Activated T-helper 1 cell treated with anti-CD3 and anti-CD28 coated beads, Interleukin-12 subunit alpha, Interleukin-12 subunit beta, Interleukin-2, Interleukin-4 antibody, amounts not matched to agents 30 ng/mL and 10 ng/mL and 1 ng/mL, durations not matched to agents 14 hours and 24 hours and 36 hours (primary cell): ENCODE measurements around the gene DOCK9. TPM values are rescaled to one million over a fixed set of nuclear protein-coding genes. Genes with fewer than 3 reads are reported as not detected.

Experiments
- DNase-seq: peaks from one replicate; pipeline ENCODE4 v3.0.0; 2021; ENCODE audit warnings: low spot score
- H3K27ac Mint-ChIP-seq: one replicate; pipeline ENCODE4 v1.8.0; 2021; ENCODE audit warnings: mild to moderate bottlenecking, mixed read lengths
- H3K27me3 Mint-ChIP-seq: one replicate; pipeline ENCODE4 v1.8.0; 2022; ENCODE audit warnings: mild to moderate bottlenecking, moderate library complexity, mixed read lengths; ENCODE audit not compliant: insufficient read depth
- H3K36me3 Mint-ChIP-seq: one replicate; pipeline ENCODE4 v1.8.0; 2021; ENCODE audit warnings: low read depth, mixed read lengths
- H3K4me1 Mint-ChIP-seq: one replicate; pipeline ENCODE4 v1.8.0; 2021; ENCODE audit warnings: low read depth, mixed read lengths
- H3K4me3 Mint-ChIP-seq: one replicate; pipeline ENCODE4 v1.8.0; 2021; ENCODE audit warnings: mild to moderate bottlenecking, moderate library complexity, mixed read lengths
- H3K9me3 Mint-ChIP-seq: one replicate; pipeline ENCODE4 v1.8.0; 2021; ENCODE audit warnings: mixed read lengths
- intact Hi-C: fragments of 100-400 bp; cut with micrococcal nuclease; formaldehyde crosslinking; loops from one replicate; pipeline ENCODE4 v1.15.1; 2024
- total RNA-seq: library from RNA; stranded (reverse); gene quantifications from 2 replicates; pipeline ENCODE4 v1.2.3, GENCODE V29; 2022

The DOCK9 gene
- total RNA-seq, result 36.0 and 38.7 TPM in 2 replicates

GRCh38 chr13:98977568-98978265 is at the start of gene DOCK9:
DOCK9 (minus strand) TSS chr13:98978064; CDS start chr13:98977909, 155 bp downstream.
- Mint-ChIP-seq H3K27ac (no peak within 1 kb of the TSS), H3K4me3 (no peak within 1 kb of the TSS), H3K27me3 (no peaks in the 10 kb centered on the region), H3K36me3 (peaks cover 2% of the 10 kb centered on the region), H3K9me3 (no peaks in the 10 kb centered on the region), H3K4me1 (peaks cover 47% of the 10 kb centered on the region)
- intact Hi-C loops, result no loop called here
- DNase-seq, result no peak

GRCh38 chr13:99027260-99027659 is 49.4 kb upstream of the DOCK9 start:
- peaks cover 8% of the 10 kb centered on the region for H3K9me3 Mint-ChIP-seq
- H3K27ac Mint-ChIP-seq, result peak overlapping the region; percentile 85
- H3K4me1 Mint-ChIP-seq, result peaks cover 67% of the 10 kb centered on the region
- no peak for DNase-seq
- H3K36me3 Mint-ChIP-seq, result peaks cover 5% of the 10 kb centered on the region
- no peaks in the 10 kb centered on the region for H3K27me3 Mint-ChIP-seq
- intact Hi-C loops, result loop anchor here (1.0 to 10.0 kb wide), 10 partner anchors 19 to 550 kb away; partner anchors contain the start of gene STK24
- peak overlapping the region; percentile 61 for H3K4me3 Mint-ChIP-seq

- Mint-ChIP-seq H3K27ac (no peak overlapping the region), H3K4me3 (no peak overlapping the region), H3K36me3 (peaks cover 7% of the 10 kb centered on the region), H3K9me3 (no peaks in the 10 kb centered on the region), H3K27me3 (no peaks in the 10 kb centered on the region), H3K4me1 (peaks cover 66% of the 10 kb centered on the region)
- intact Hi-C loops, result loop anchor here (10.0 kb wide), 1 partner anchor 448 kb away; the partner anchor contains the start of gene STK24
- DNase-seq, result no peak
Observed at GRCh38 chr13:99022941-99023340, 45.1 kb upstream of the DOCK9 start.

- DNase-seq, result no peak
- Mint-ChIP-seq H3K9me3 (no peaks in the 10 kb centered on the region), H3K27me3 (no peaks in the 10 kb centered on the region), H3K4me1 (peaks cover 46% of the 10 kb centered on the region), H3K36me3 (peaks cover 13% of the 10 kb centered on the region), H3K4me3 (no peak overlapping the region), H3K27ac (peak overlapping the region; percentile 54)
- intact Hi-C loops, result loop anchor here (1.0 to 5.0 kb wide), 3 partner anchors 8 to 86 kb away; no protein-coding TSS in a partner anchor
Observed at GRCh38 chr13:99018418-99019180, 40.7 kb upstream of the DOCK9 start.

- intact Hi-C loops, result loop anchor here (5.0 kb wide), 1 partner anchor 84 kb away; no protein-coding TSS in a partner anchor
- H3K27ac Mint-ChIP-seq, result peak overlapping the region; percentile 45
- H3K36me3 Mint-ChIP-seq, result peaks cover 11% of the 10 kb centered on the region
- H3K9me3 Mint-ChIP-seq, result no peaks in the 10 kb centered on the region
- no peaks in the 10 kb centered on the region for H3K27me3 Mint-ChIP-seq
- H3K4me1 Mint-ChIP-seq, result peaks cover 42% of the 10 kb centered on the region
- DNase-seq, result no peak
- H3K4me3 Mint-ChIP-seq, result no peak overlapping the region
Observed at GRCh38 chr13:99015606-99016490, 38.0 kb upstream of the DOCK9 start.

GRCh38 chr13:99014522-99014921 is 36.7 kb upstream of the DOCK9 start:
- intact Hi-C loops, result no loop called here
- no peaks in the 10 kb centered on the region for H3K9me3 Mint-ChIP-seq
- no peak for DNase-seq
- H3K27me3 Mint-ChIP-seq, result peaks cover 2% of the 10 kb centered on the region
- no peak overlapping the region for H3K27ac Mint-ChIP-seq
- H3K4me1 Mint-ChIP-seq, result peaks cover 40% of the 10 kb centered on the region
- peaks cover 11% of the 10 kb centered on the region for H3K36me3 Mint-ChIP-seq
- no peak overlapping the region for H3K4me3 Mint-ChIP-seq

GRCh38 chr13:99013951-99014350 is 36.1 kb upstream of the DOCK9 start:
- intact Hi-C loops, result no loop called here
- H3K9me3 Mint-ChIP-seq, result no peaks in the 10 kb centered on the region
- DNase-seq, result no peak
- no peak overlapping the region for H3K4me3 Mint-ChIP-seq
- peaks cover 2% of the 10 kb centered on the region for H3K27me3 Mint-ChIP-seq
- H3K4me1 Mint-ChIP-seq, result peaks cover 44% of the 10 kb centered on the region
- H3K27ac Mint-ChIP-seq, result no peak overlapping the region
- peaks cover 11% of the 10 kb centered on the region for H3K36me3 Mint-ChIP-seq

- DNase-seq, result no peak
- Mint-ChIP-seq H3K36me3 (peaks cover 7% of the 10 kb centered on the region), H3K9me3 (no peaks in the 10 kb centered on the region), H3K27ac (no peak overlapping the region), H3K4me3 (no peak overlapping the region), H3K27me3 (peaks cover 2% of the 10 kb centered on the region), H3K4me1 (peaks cover 35% of the 10 kb centered on the region)
- intact Hi-C loops, result no loop called here
Observed at GRCh38 chr13:99012539-99012938, 34.7 kb upstream of the DOCK9 start.

GRCh38 chr13:99009987-99010551 is 32.2 kb upstream of the DOCK9 start:
- intact Hi-C loops, result no loop called here
- no peak overlapping the region for H3K27ac Mint-ChIP-seq
- DNase-seq, result no peak
- peaks cover 13% of the 10 kb centered on the region for H3K4me1 Mint-ChIP-seq
- H3K4me3 Mint-ChIP-seq, result no peak overlapping the region
- H3K36me3 Mint-ChIP-seq, result peaks cover 1% of the 10 kb centered on the region
- H3K27me3 Mint-ChIP-seq, result peaks cover 2% of the 10 kb centered on the region
- H3K9me3 Mint-ChIP-seq, result no peaks in the 10 kb centered on the region

- Mint-ChIP-seq H3K4me1 (peaks cover 19% of the 10 kb centered on the region), H3K36me3 (peaks cover under 1% of the 10 kb centered on the region), H3K9me3 (no peaks in the 10 kb centered on the region), H3K27ac (no peak overlapping the region), H3K27me3 (peaks cover 2% of the 10 kb centered on the region), H3K4me3 (no peak overlapping the region)
- DNase-seq, result no peak
- intact Hi-C loops, result no loop called here
Observed at GRCh38 chr13:99008577-99008976, 30.7 kb upstream of the DOCK9 start.

GRCh38 chr13:99007414-99007986 is 29.6 kb upstream of the DOCK9 start:
- DNase-seq, result no peak
- H3K9me3 Mint-ChIP-seq, result no peaks in the 10 kb centered on the region
- peaks cover 2% of the 10 kb centered on the region for H3K36me3 Mint-ChIP-seq
- intact Hi-C loops, result no loop called here
- no peak overlapping the region for H3K4me3 Mint-ChIP-seq
- peaks cover 28% of the 10 kb centered on the region for H3K4me1 Mint-ChIP-seq
- H3K27ac Mint-ChIP-seq, result no peak overlapping the region
- H3K27me3 Mint-ChIP-seq, result peaks cover 2% of the 10 kb centered on the region

- Mint-ChIP-seq H3K9me3 (no peaks in the 10 kb centered on the region), H3K4me3 (no peak overlapping the region), H3K4me1 (peaks cover 40% of the 10 kb centered on the region), H3K36me3 (peaks cover 4% of the 10 kb centered on the region), H3K27me3 (peaks cover 2% of the 10 kb centered on the region), H3K27ac (no peak overlapping the region)
- intact Hi-C loops, result no loop called here
- DNase-seq, result no peak
Observed at GRCh38 chr13:99005609-99006008, 27.7 kb upstream of the DOCK9 start.
